Measurements from ENCODE around the gene IL17D.

DNA sequence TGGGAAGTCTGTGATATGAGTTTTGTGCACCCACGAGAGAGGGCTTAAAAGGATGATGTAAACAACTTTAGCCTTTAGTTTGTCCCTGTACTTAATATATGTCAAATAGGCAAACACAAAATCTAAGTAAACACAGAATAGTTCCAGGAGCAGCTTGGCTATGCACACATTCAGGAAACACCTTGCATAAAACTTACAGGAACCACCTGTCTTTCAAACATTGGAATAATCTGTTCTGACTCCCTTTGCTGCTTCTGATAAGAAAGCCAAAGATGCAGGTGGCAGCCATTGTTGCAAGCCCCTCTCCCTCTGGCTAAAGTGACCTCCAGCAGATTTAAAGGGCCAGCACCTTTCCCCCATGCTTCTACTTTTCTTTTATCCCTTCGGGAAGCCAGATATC, 65.6 kb downstream of the IL17D start:
- no peak for TF ChIP-seq EZH2 (IDR thresholded peaks at IDR 0.05; ENCODE audit: borderline replicate concordance, low read depth, low read length, poor library complexity, severe bottlenecking)
- TF ChIP-seq, protein P1, sequence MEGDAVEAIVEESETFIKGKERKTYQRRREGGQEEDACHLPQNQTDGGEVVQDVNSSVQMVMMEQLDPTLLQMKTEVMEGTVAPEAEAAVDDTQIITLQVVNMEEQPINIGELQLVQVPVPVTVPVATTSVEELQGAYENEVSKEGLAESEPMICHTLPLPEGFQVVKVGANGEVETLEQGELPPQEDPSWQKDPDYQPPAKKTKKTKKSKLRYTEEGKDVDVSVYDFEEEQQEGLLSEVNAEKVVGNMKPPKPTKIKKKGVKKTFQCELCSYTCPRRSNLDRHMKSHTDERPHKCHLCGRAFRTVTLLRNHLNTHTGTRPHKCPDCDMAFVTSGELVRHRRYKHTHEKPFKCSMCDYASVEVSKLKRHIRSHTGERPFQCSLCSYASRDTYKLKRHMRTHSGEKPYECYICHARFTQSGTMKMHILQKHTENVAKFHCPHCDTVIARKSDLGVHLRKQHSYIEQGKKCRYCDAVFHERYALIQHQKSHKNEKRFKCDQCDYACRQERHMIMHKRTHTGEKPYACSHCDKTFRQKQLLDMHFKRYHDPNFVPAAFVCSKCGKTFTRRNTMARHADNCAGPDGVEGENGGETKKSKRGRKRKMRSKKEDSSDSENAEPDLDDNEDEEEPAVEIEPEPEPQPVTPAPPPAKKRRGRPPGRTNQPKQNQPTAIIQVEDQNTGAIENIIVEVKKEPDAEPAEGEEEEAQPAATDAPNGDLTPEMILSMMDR (conservative IDR thresholded peaks at IDR 0.05; ENCODE audit: low read depth, low read length) = no peak

Data from A673 (cell line).